ENCODE results near the gene PAX8.
A peak's percentile ranks its signal among the peaks of the same experiment; 100 is the strongest.
"Not testable (repeated sequence)": the region's sequence is repeated elsewhere in the genome, so short reads cannot be mapped to it uniquely, and the experiment has no call there.

The PAX8 gene

GRCh38 chr2:113288674-113289149 lies 10.0 kb upstream of the PAX8 start:
- not testable (repeated sequence) for DNase-seq

- DNase-seq, result not testable (repeated sequence)
Observed at GRCh38 chr2:113288117-113288673, 9.5 kb upstream of the PAX8 start.

DNA sequence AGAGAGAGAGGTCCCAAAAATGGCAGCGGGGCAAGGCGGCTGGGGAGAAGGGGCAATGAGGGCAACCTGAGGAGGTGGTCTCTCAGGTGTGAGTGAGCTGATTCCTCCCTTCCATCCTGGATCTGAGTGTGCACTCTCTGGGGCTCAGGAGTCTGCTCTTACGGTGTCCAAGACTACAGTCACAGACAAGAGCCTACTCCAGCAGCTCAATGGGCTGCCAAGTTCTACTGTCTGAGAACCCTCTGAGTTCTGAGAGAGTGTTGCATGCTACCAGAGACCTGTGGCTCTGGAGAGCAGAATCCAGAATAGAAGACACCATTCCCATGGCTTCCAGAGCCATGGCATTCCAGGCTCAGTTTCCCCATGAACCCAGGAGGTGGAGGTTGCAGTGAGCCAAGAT lies 7.1 kb upstream of the PAX8 start:
- no peak for DNase-seq

DNA sequence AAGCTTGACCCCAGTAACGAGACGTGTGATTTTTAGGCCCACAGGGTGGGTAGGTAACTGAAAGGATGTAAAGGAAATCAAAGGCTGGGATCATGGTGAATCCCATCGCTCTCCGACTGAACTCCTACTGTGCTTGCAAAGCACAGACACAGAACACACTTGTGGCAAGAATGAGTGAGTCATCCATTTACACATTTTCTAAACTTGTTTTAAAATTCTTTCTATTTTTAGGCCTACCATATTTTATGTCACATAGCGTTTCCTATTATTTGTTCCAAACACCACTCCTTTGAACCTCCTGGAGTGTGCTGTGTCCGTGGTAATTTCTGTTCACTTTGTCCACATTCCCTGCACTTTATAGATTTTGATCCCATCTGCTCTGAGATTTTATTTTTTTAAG lies 6.3 kb upstream of the PAX8 start:
- DNase-seq, result not testable (repeated sequence)

- DNase-seq, result no peak
Observed at GRCh38 chr2:113284476-113284875, 5.8 kb upstream of the PAX8 start.

- no peak for DNase-seq
Observed at GRCh38 chr2:113283704-113284284, 5.1 kb upstream of the PAX8 start.

- no peak for DNase-seq
Observed at GRCh38 chr2:113282747-113283533, 4.2 kb upstream of the PAX8 start.

DNA sequence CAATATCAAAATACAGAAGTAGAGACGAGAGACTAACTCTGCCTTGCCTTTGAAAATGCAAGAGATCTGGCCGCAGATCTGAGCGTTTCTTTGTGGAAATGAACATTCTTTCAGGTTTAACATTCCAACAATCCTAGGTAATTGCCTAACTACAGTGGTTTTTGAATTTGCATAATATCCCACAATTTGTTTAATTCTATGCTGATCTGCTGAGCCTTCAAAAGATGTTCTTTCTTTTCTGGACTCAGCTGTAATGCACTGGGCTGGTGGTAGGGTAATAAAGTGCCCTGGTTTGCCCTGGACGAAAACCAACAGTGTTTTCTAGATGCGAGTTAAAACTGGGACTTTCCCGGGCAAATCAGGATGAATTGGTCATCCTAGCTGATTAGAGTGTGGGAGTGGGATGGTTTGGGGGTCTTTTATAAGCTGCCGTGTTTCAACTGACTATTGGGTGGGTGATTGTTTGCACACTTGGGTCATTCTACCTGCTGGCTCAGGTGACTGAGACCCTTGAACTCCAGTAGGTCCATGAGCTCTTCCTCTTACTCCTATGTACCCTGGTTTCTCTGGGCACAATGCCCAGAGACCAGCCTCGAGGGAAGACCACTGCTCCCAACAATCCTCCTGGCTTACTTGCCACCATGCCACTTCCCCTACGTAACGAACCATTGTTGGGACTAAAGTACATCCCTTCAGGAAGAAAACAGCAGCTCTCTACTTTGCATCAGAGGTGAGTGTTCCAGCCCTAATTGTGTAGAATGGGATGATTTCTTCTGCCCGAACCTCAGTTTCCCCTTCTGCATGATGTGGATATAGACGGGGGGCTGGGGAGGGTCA lies 3.4 kb upstream of the PAX8 start:
- no peak for DNase-seq

- DNase-seq, result no peak
Observed at GRCh38 chr2:113278073-113278741, 514 bp downstream of the PAX8 start.

DNA sequence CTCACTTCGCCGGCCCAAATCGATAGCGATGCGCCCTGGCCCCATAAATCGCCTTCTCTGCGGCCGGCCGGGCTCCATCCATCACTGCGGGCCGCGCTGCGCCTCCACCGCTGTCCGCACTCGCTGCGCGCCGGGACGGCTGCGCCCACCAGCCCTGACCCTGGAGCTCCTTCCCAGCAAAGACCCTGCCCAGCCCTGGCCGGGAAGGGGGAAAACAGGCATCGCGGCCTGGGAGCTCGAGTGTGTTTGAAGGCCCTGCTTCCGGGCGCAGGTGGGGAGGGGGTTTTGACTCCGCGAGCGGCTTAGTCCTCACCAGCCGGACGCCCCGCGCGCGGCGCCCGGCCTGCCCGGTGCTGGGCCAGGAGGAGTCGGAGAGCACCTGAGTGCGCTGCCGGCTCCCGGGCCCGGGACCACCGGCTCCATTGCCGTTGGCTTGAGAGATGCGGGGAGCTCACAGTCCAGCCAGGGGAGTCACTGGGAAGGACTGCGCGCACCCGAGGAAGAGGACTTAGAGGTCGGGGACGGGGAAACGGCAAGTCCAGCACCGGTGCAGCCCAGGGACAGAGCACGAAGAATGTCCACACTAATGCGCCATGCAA lies 1.1 kb downstream of the PAX8 start:
- DNase-seq, result no peak

- DNase-seq, result no peak
Observed at GRCh38 chr2:113276761-113277425, 1.8 kb downstream of the PAX8 start.

DNA sequence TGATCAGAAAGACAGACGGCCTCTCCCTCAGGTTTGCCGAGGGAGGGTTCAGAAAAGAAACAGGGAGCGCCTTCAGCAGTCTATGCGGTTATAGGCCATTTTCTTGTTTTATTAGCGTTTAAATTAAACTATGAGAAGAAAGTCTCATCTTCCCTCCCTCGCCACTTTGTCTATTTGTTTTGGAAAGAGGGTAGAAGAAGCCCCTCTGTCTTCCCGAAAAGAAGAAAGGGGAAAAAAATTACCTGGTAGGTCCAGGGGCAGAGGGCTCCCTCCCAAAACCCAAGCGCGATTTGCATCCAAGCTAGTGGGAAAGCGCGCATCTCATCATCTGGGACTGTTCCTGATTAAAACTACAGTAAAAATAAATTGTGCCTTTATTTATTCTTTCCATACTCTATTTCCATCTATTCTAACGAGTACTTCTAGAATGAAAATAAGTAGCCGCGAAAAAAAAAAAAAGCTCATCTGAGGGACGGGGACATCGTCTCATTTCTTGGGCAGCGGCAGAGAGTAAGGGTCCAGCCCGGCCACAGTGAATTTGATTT lies 2.4 kb downstream of the PAX8 start:
- DNase-seq, result no peak

DNA sequence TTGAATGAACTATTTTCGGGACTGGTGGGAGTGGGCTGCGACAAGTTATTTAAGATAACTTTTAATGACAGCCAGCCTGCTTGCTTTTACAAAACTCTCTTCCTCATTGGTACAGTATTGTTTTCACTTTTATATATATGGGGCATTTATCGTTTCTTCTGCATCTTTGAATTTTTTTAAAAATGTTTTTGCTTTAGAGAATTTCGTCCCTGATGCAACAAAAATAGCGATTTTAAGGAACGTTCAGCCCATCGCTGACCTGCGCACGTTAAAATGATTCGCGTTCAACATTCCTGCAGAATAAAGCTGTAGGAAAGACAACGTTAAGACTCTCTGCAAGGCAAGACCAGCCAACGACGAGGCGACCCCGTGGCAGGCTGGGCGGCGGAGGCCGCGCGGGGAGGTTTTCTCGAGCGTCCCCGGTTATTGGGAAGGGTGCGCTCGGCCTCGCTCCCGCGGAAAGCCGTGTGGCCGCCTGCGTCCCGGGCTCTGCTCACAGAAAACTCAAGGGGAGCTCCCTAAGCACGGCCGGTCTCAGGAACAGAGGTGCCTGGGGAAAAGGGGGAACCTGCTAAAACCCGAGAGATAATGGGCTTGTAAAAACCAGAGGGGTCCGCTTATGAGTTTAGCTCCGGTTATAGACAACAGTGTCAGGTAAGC lies 3.0 kb downstream of the PAX8 start:
- DNase-seq, result no peak

DNA sequence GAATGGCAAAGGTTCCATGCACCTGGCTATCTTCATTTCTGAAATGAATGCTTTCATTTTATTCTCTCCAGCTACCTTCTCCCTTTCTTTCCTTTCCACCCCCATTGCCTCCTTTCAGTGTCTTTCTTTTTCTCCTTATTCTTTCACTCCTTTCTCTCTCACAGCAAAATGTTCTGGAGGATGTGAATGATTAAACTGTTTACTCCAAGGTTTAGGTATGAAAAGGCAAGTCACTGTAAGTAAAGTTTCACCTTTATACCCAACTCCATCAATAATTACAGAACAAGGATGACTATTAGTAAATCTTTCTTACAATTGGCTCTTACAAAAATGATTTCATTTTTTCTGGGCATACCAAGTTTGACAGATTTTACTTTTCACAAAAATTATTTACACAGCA lies 4.3 kb downstream of the PAX8 start:
- no peak for DNase-seq

DNA sequence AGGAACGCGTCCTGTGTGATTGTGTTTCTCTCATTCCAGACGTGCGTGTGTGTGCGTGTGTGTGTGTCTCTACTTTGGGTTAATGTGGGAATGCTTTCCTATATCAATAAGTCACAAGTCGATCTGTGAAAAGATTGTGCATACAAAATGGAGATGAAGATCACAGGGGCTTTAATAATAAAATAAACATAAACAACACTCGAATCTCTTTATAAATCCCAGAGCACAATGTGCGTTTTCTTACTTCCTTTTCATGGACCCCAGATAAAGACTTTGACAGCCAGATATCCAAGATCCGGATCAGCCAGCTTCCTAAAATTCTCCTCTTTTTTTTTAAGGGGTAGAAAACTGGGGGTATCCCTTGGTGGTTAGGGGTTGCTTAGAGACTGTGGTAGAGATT lies 4.7 kb downstream of the PAX8 start:
- DNase-seq, result no peak

DNA sequence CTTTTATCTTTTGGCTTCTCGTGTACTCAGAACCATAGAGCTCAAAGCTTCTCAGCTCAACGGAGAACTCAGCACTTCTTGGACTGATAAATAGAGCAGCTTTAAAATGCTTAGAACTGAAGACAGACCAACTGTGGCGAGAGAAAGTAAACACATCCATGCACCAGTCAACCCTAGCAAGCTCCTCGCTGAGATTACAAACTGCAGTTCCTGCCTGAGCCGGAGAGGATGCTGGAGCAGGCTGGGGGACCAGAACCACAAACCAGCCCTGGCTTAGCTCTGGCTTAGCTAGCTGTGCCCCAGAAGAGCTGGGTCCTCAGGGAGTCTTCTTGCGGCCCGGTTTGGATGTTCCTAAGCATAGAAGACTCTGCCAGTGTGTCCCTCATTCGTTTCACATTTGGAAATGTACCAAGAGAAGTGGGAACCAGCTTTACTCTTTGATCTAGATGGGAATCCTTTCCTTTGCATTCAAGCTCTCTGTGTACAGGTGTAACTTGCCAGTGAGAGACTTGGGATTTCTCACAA lies 5.6 kb downstream of the PAX8 start:
- DNase-seq, result peak; percentile 17

DNA sequence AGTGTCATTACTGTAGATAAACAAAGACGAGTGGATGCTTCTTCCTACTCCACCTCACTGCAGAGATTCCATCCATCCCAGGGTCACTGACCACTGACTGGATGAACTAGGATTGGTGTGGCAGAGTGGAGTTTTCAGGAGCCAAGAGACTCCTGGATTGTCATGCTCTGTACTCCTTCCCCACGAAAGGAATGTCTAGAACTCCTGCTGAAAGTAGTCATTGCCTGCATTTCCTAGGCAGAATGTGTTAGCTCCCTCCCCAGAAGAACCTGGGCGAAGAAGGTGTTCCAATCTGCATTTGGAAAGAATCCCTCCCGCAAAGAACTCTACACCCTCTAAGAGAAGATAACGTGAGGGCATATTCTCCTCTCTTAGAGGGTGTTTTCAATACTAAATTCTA lies 6.2 kb downstream of the PAX8 start:
- DNase-seq, result no peak

DNA sequence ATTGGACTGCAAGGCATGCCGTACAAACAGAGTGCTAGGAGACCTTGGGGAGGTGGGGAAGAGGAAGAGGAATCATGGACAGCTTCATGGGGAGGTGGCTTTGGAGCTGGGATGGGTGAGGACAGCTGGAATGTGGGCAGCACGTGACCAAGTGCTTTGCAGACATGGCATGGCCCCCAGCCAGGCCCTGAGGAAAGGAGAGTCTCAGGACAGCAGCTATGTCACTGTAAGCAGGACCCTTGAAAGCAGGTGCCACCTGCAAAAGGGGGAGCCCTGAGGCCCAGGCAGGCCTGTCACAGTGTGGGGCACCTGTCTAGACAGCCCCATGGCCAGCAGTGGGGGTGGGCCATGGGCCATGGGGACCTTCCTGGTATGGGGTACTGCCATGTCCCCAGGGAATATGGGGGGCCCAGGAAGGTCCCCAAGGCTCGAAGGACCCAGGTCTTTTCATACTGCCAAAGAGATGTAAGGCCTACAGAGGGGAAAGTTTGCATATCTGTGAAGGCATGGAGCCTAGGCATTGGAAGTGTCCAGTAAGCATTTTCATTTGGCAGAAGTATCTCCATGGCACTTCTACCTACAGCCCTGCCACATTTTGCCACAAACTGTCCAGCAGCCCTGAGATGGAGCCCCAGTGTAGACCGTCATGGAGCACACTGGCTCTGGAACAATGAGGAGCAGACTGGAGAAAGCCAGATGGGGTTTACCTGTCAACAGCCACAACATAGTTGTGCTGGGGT lies 9.9 kb downstream of the PAX8 start:
- no peak for DNase-seq

DNA sequence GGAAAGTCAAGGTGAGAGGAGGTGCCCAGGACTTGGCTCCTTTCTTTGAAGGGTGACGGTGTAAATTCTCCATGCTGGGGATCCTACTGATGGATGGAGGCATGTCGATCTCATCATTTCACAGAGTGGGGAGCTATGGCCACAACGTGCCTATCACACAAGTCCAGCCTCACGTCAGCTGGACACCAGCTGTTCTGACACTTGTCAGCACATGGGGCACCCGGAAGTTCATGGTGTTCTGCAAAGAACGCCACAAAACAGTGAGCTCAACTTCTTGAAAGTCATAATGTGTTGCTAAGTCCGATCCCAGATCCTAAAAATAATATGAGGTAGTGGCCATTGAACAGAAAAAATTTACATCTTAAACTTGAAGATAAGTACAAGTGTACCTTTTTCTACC lies 12.3 kb downstream of the PAX8 start:
- DNase-seq, result no peak
